Inferior parietal cortex (tissue), 1 donor: ENCODE data around the gene CAP1.
A peak's percentile ranks its signal among the peaks of the same experiment; 100 is the strongest.

Source experiments
- DNase-seq: peaks from one replicate; pipeline ENCODE4 v3.0.0-alpha.2; 2016; ENCODE audit errors: extremely low spot score

CAP1 gene

DNA sequence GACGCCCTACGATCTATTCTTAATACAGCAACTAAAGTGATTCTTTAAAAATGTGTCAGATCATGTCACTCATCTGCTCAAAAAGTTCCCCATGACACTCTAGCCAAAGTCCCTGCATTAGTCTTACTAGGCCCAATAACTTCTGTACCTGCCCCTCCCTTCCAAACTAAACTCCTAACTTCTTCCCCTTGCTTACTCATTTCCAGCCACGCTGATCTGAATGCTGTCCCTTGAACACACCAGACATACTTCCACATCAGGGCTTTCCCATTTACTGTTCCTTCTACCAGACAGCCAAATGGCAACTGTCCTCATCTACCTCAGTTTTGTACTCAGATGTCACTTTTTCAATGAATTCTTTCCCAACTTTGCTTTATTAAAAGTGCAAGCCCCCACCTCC is 55.3 kb downstream of the CAP1 start:
- no peak for DNase-seq

DNA sequence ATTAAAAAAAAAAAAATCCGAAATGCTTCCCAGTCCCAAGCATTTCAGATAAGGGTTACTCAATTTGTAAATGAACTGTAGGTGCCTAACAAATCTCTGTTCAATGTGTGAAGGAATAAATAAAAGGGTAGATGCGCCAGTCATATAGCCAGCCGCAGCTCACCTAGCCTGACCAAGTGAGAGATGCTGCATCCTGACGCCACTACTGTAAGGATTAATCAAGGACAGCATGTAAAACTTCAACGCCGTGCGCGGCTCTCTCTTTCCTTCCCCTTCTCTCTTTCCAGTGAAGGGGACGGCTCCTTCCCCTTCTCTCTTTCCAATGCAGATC is 56.1 kb downstream of the CAP1 start:
- no peak for DNase-seq

DNA sequence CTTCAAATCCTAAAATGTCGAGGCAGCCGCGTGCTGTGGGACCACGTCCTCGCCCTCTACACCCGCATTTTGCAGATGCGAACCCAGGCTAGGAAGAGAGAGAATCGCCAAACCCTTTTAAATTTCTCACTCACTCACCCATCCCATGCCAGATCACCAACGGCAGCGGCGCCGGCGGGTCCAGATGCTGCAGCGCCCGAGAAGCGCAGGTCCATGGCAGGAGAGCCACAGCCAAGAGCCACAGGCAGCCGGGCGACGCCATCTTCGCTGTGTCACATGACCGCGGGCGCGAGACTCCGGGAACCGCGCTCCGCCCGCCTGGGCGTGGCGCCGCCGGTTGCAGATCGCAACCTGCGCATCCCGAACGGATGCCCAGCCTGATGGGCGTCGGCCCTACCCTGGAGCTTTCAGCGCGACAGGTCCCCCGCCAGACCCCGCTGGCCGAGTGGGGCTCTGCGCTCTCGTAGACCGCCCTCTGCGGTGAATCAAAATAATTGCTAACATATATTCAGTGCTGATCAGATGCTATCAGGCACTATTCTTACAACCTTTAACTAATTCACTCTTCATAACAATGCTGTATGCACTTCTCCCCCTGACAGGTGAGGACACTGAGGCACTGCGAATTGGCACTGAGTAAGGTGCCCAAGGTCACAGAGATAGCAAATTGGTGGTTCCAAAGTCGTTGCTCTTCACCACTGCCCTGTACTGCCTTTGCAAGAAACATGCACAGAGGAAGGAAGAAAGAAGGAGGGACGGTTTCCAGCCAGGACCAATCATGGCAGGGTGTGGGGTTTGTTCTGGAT is 56.7 kb downstream of the CAP1 start, which contains the start of gene PPT1:
TSS of gene PPT1 (minus strand) at position 276 of the 806 bp plus-strand sequence. CDS start at position 262, 14 bp downstream.
- DNase-seq = peak; percentile 87

DNA sequence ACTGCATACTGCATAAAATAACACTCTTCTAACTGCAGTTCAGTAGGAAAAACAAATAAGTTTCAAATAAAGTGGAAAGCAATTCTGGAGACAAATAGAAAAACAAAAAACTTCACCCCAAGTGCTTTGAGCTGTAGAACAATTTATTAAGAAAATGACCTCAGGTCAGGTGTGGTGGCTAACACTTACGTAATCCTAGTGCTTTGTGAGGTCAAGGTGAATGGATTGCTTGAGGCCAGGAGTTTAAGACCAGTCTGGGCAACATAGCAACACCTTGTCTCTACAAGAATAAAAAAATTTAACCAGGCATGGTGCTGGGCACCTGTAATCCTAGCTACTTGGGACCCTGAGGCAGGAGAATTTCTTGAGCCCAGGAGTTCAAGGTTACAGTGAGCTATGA is 61.5 kb downstream of the CAP1 start:
- DNase-seq = no peak

DNA sequence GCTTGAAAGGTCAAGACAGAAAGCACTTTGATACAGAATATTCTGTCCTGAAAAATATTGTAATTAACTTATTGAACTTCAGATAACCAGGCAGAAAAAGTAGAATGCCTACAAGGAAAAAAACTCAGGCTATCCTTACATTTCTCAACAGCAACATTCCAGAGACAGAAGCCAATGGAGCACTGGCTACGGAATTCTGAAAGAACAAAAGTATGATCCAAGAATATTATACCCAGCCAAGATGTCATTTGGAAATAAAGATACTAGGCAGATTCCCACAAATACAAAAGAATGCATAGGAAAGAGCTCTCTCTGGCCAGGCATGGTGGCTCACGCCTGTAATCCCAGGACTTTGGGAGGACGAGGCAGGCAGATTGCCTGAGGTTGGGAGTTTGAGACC is 62.4 kb downstream of the CAP1 start:
- no peak for DNase-seq

DNA sequence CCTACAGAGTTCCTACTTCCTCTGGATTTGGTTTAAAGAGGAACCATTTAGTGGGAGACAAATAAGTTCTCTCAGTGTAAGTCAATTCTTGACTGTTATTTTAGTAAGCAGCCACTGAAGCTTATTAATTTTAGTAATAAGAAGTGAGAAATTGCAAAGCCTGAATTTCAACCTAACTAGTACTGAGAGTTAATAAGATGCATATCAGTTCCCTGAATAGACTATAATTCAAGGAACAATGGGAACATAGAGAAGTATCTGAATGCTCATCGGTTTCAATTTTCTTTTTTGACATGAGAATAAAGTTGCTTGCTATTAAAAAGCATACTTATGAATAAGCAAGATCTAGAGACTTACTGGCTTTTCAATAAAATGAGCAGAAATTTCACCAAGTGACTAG is 64.5 kb downstream of the CAP1 start:
- DNase-seq = no peak

DNA sequence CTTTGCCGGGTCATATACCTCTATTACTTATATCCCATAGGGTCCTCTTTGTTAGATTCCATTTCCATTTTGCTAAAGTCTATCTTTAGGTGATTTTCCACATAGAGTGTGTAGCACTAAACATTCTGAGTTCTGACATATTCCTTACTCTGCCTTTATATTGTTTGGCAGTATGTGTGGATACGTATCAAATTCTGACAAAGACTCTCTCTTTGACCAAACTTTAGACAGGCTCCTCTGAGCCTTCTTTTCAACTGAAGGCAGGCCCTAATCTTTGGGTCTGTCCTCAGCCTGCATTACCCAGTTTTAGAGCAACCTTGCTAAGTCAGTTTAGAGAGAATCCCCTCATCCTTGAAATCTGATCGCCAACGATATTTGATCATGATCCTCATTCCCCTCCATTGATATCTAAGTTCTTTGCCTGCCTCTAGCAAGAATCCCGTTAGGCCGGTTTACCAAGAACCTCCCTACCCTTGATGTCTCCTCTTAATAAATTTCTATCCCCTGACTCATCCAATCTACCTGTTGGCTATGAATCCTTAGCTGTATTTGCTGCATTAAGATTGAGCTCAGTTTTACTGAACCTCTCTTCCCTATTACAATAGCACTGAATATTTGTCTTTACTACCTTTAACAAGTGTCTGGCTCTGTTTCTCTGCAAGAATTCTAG is 66.9 kb downstream of the CAP1 start:
- DNase-seq = no peak

DNA sequence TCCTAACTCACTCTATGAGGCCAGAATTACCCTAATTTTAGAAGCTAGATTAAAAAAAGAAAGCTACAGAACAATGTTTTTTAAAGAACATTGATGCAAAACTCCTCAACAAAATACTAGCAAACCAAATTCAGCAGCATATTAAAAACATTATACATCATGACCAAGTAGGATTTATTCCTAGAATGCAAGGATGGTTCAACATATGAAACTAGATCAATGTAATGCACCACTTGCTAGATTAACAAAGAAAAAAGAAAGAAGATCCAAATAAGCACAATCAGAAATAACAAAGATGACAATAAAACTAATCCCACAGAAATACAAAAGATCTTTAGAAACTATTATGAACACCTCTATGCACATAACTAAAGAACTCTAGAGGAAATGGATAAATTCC is 69.9 kb downstream of the CAP1 start:
- no peak for DNase-seq

DNA sequence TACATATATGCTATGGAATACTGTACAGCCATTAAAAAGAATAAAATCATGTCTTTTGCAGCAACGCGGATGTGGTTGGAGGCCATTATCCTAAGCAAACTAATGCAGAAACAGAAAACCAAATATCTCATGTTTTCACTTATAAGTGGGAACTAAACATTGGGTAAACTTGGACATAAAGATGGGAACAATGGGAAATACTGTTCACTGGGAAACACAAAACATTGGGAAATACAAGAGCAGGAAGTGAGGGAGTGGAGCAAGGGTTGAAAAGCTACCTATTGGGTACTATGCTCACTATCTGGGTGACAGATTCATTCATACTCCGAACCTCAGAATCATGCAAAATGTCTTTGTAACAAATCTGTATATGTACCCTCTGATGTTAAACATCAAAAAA is 73.9 kb downstream of the CAP1 start:
- no peak for DNase-seq

DNA sequence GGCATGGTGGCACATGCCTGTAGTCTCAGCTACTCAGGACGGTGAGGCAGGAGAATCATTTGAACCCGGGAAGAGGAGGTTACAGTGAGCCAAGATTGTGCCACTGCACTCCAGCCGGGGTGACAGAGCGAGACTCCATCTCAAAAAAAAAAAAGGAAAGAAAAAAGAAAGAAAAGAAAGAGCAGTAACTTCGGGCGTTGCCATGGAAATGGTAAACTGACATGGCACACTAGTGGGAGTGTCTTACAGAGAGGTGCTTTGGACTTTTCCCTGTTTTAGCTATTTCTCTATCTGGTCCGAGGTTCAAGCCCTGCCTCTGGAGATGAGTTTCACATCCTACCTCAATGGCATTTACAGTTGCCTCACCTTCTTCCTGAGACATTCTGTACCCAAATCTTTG is 79.6 kb downstream of the CAP1 start:
- DNase-seq = no peak
